Measurements from ENCODE around the gene FREM2. TPM values are rescaled to one million over a fixed set of nuclear protein-coding genes. Genes with fewer than 3 reads are reported as not detected.

FREM2 gene
- total and polyA plus RNA-seq, 2 of the 4 experiments (the other 2 are of a cell fraction) = not detected

- intact Hi-C loops (cut with micrococcal nuclease) = no loop called here
- no CpG with 5 or more reads among the region's 11 CpGs for WGBS, 2 experiments (ENCODE audit: extremely low coverage in 2 of 2, insufficient read length in 1 of 2)
Measured at GRCh38 chr13:38826182-38826813, 139.4 kb downstream of the FREM2 start.

More at GRCh38 chr13:38826182-38826813, 139.4 kb downstream of the FREM2 start:
- no peak overlapping the region for H4K91ac ChIP-seq (ENCODE audit: insufficient read depth, low read depth, low read length)
- no peak overlapping the region for H3K14ac ChIP-seq (replicated peaks; ENCODE audit: low read depth, low read length)
- H4K5ac ChIP-seq (ENCODE audit: low read depth, low read length) = no peak overlapping the region
- H2BK120ac ChIP-seq (ENCODE audit: low read depth, low read length) = no peak overlapping the region
- no peak overlapping the region for H3K4ac ChIP-seq (ENCODE audit: low read depth, low read length)
- H2BK5ac ChIP-seq (ENCODE audit: low read depth, low read length, poor library complexity, severe bottlenecking) = no peak overlapping the region
- no peak overlapping the region for H3K4me2 ChIP-seq (ENCODE audit: low read depth, low read length)
- no peak overlapping the region for H3K4me3 ChIP-seq (ENCODE audit: insufficient read depth, low read depth, low read length)
- dilution Hi-C loops (cut with HindIII; ENCODE audit: low sequenced_read_pairs, unreplicated experiment) = no loop called here
- no peaks in the 10 kb centered on the region for H3K4me1 ChIP-seq (ENCODE audit: control insufficient read depth, insufficient read depth, low read length)
- H4K8ac ChIP-seq (ENCODE audit: low read depth in 2 of 2, low read length in 2 of 2) = no peak overlapping the region
- H2AFZ ChIP-seq (replicated peaks; ENCODE audit: low read length, poor library complexity) = no peak overlapping the region
- no peaks in the 10 kb centered on the region for H4K20me1 ChIP-seq (ENCODE audit: insufficient read depth, low read length)
- H2BK20ac ChIP-seq (ENCODE audit: low read depth, low read length) = no peak overlapping the region
- no peak overlapping the region for H3K27ac ChIP-seq (ENCODE audit: insufficient read depth, low read length)
- no peaks in the 10 kb centered on the region for H3K36me3 ChIP-seq (ENCODE audit: control insufficient read depth, insufficient read depth, low read length)
- H3K27me3 ChIP-seq (ENCODE audit: control insufficient read depth, insufficient read depth, low read length) = no peaks in the 10 kb centered on the region
- no peaks in the 10 kb centered on the region for H3K9me3 ChIP-seq (ENCODE audit: control insufficient read depth, insufficient read depth, low read length)
- in situ Hi-C loops (cut with MboI; ENCODE audit: low sequenced_read_pairs) = no loop called here
- no peak overlapping the region for H2AK9ac ChIP-seq (replicated peaks; ENCODE audit: low read depth, low read length, poor library complexity)
- H3K9me1 ChIP-seq (ENCODE audit: insufficient read depth, low read length) = no peaks in the 10 kb centered on the region
- no TSS peak for BruUV-seq (replicated peaks)
- no peak overlapping the region for H3K56ac ChIP-seq (ENCODE audit: extremely low read depth, insufficient read depth, low read length)
- ATAC-seq (ENCODE audit: low read depth) (no peak), DNase-seq (no peak)
- no peak for TF ChIP-seq USF2 (IDR thresholded peaks at IDR 0.05; ENCODE audit: low read depth, low read length)
- no peak for TF ChIP-seq CHD1 (IDR thresholded peaks at IDR 0.05; ENCODE audit: low read depth, low read length)
- TF ChIP-seq NFE2L2 (IDR thresholded peaks at IDR 0.05; ENCODE audit: low read depth, low read length) = no peak
- no peak for TF ChIP-seq MAFK (IDR thresholded peaks at IDR 0.05; ENCODE audit: low read depth, low read length)
- no peak for TF ChIP-seq RAD21 (IDR thresholded peaks at IDR 0.05; ENCODE audit: low read length)
- no peak for TF ChIP-seq BHLHE40 (IDR thresholded peaks at IDR 0.05; ENCODE audit: low read depth, low read length)
- TF ChIP-seq ELK1 (IDR thresholded peaks at IDR 0.05; ENCODE audit: borderline replicate concordance, low read depth, low read length) = no peak
- TF ChIP-seq RFX5 (IDR thresholded peaks at IDR 0.05; ENCODE audit: low read depth, low read length) = no peak
- TF ChIP-seq MAZ (IDR thresholded peaks at IDR 0.05; ENCODE audit: borderline replicate concordance, low read depth, low read length) = no peak
- no peaks in the 10 kb centered on the region for H3K79me1 ChIP-seq (ENCODE audit: low read depth in 1 of 2, low read length in 2 of 2)
- CTCF ChIA-PET = no interaction called here
- H3K18ac ChIP-seq (ENCODE audit: low read depth, low read length) = no peak overlapping the region
- H3K9ac ChIP-seq (ENCODE audit: low read depth, low read length) = no peak overlapping the region
- H3K23ac ChIP-seq (ENCODE audit: low read depth, low read length) = no peak overlapping the region
- POLR2A ChIA-PET (ENCODE audit: unreplicated experiment) = no interaction called here
- H2AK5ac ChIP-seq (ENCODE audit: low read depth, low read length) = no peak overlapping the region
- no peak overlapping the region for H2BK15ac ChIP-seq (ENCODE audit: low read depth, low read length)

All from IMR-90 (cell line).